ENCODE data around the gene SIMC1.

- TF ChIP-seq POLR2A (IDR thresholded peaks at IDR 0.05; ENCODE audit: low read length) (no peak), GATA1 (IDR thresholded peaks at IDR 0.05; ENCODE audit: low read depth, low read length) (no peak)
Observed at GRCh38 chr5:176342766-176343458, 104.7 kb downstream of the SIMC1 start.
